GM12892 (cell line): ENCODE results near the gene RANBP1.

Source experiments
- POLR2A ChIP-seq: IDR thresholded peaks from 2 replicates; pipeline ENCODE4 v1.6.1; 2011; ENCODE audit warnings: low read depth, low read length, control low read depth
- POLR2AphosphoS5 ChIP-seq: IDR thresholded peaks from 2 replicates; pipeline ENCODE4 v1.6.1; 2011; ENCODE audit warnings: low read depth, low read length, control low read depth

DNA sequence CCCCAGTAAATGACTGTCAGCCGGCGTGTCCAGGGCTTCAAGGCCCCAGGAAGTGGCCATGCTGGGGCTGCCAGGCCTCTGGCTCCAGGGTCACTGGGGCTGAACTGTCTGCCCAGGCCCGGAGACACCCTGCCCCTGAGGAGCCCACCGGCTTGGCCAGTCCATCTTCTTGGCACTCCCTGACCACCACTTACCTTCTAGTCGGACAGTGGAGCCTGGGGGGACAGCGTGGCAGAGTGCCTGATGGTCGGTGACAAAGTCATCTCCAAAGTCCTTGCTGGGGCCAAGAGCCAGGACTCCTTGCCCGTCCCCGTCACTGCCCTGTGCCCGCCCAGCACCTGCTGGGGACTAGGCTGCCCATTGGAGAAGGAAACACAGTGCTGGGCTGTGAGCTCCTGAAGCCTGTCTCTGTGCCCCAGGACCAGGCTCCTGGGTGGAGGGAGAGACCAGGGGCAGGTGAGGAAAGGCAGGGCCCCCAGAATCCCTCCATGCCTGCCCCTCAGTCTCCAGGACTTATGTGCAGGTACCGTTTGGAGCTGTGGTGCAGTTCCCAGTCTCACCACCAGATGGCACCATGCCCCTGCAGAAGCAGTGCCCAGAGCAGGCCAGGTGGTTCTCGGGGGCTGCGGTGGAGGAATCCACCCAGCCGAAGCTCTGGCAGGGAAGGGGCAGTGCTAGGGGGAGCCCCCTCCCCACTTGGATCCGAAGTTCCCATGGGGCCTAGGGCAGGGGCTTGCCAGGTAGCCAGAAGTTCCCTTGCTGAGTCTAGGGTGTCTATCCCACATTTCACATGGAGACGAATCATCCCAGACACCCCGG, 40.9 kb downstream of the RANBP1 start:
- TF ChIP-seq POLR2AphosphoS5 (no peak), POLR2A (no peak)
